Liver (tissue), 3 donors: ENCODE data around the gene WDR59.

Source experiments
- EGR1 ChIP-seq, 2 donors: IDR thresholded peaks; 2 replicates each; pipeline ENCODE4 v1.6.1; 2016 to 2018; ENCODE audit warnings: antibody characterized with exemption in 2 of 2, low read depth in 2 of 2
- FOXA1 ChIP-seq: IDR thresholded peaks from 2 replicates; pipeline ENCODE4 v1.6.1; 2016; ENCODE audit warnings: antibody characterized with exemption
- GABPA ChIP-seq, 2 donors: IDR thresholded peaks in 1 of 2; conservative IDR thresholded peaks in 1 of 2; 2 replicates each; pipeline ENCODE4 v1.6.1; 2016; ENCODE audit warnings: antibody characterized with exemption in 2 of 2, mild to moderate bottlenecking in 1 of 2, moderate library complexity in 1 of 2
- JUND ChIP-seq, 2 donors: IDR thresholded peaks; 2 replicates each; pipeline ENCODE4 v1.6.1; 2016; ENCODE audit warnings: antibody characterized with exemption in 2 of 2
- RAD21 ChIP-seq, 2 donors: IDR thresholded peaks; 2 replicates each; pipeline ENCODE4 v1.6.1; 2016; ENCODE audit warnings: antibody characterized with exemption in 2 of 2, mild to moderate bottlenecking in 2 of 2
- SP1 ChIP-seq: IDR thresholded peaks from 2 replicates; pipeline ENCODE4 v1.6.1; 2018; ENCODE audit warnings: antibody characterized with exemption, mild to moderate bottlenecking
- TAF1 ChIP-seq: conservative IDR thresholded peaks from 2 replicates; pipeline ENCODE4 v1.6.1; 2016; ENCODE audit warnings: antibody characterized with exemption, mild to moderate bottlenecking
- YY1 ChIP-seq: IDR thresholded peaks from 2 replicates; pipeline ENCODE4 v1.6.1; 2016; ENCODE audit warnings: antibody characterized with exemption, mild to moderate bottlenecking
- TF ChIP-seq, protein P1 (sequence below): fragments of 150-350 bp; IDR thresholded peaks from 2 replicates; pipeline ENCODE4 v1.5.1; 2017; ENCODE audit warnings: improper control_type of control experiment, low read depth, low read length; ENCODE audit not compliant: missing input control
- TF ChIP-seq, protein P2 (sequence below): IDR thresholded peaks from 2 replicates; pipeline ENCODE4 v1.6.1; 2016; ENCODE audit warnings: antibody characterized with exemption
- TF ChIP-seq, protein P3 (sequence below): IDR thresholded peaks from 2 replicates; pipeline ENCODE4 v1.6.1; 2016; ENCODE audit warnings: antibody characterized with exemption, mild to moderate bottlenecking
- TF ChIP-seq, protein P4 (sequence below): IDR thresholded peaks from 2 replicates; pipeline ENCODE4 v1.6.1; 2016; ENCODE audit warnings: antibody characterized with exemption
- donor health status: healthy.
- donor health status: healthy.

DNA sequence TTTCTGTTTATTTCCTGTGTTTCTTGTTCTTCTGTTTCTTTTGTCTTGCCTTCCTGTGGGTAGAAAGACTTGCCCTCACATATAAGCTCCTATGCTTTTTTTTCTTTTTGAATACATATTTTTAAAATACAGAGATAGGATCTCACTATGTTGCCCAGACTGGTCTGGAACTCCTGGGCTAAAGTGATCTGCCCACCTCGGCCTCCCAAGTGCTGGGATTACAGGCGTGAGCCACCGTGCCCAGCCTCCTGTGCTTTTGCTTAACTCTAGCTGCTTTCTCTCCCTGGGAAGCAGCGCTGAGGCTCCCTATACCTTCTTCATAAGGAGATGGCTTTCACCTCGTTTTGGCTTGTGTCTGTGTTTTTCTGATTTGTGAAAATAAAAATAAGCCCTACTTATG is 116.9 kb downstream of the WDR59 start:
- TF ChIP-seq, protein P1, sequence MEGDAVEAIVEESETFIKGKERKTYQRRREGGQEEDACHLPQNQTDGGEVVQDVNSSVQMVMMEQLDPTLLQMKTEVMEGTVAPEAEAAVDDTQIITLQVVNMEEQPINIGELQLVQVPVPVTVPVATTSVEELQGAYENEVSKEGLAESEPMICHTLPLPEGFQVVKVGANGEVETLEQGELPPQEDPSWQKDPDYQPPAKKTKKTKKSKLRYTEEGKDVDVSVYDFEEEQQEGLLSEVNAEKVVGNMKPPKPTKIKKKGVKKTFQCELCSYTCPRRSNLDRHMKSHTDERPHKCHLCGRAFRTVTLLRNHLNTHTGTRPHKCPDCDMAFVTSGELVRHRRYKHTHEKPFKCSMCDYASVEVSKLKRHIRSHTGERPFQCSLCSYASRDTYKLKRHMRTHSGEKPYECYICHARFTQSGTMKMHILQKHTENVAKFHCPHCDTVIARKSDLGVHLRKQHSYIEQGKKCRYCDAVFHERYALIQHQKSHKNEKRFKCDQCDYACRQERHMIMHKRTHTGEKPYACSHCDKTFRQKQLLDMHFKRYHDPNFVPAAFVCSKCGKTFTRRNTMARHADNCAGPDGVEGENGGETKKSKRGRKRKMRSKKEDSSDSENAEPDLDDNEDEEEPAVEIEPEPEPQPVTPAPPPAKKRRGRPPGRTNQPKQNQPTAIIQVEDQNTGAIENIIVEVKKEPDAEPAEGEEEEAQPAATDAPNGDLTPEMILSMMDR = no peak
- TF ChIP-seq EGR1 (IDR thresholded peaks at IDR 0.05; ENCODE audit: low read depth in 2 of 2) (no peak), GABPA (IDR thresholded peaks at IDR 0.05 in 1 of 2, conservative IDR thresholded peaks at IDR 0.05 in 1 of 2) (no peak), JUND (IDR thresholded peaks at IDR 0.05) (no peak), FOXA1 (no peak), YY1 (no peak), TAF1 (no peak), SP1 (no peak), RAD21 (IDR thresholded peaks at IDR 0.05) (no peak)
- TF ChIP-seq, protein P2, sequence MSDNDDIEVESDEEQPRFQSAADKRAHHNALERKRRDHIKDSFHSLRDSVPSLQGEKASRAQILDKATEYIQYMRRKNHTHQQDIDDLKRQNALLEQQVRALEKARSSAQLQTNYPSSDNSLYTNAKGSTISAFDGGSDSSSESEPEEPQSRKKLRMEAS = no peak
- TF ChIP-seq, protein P3, sequence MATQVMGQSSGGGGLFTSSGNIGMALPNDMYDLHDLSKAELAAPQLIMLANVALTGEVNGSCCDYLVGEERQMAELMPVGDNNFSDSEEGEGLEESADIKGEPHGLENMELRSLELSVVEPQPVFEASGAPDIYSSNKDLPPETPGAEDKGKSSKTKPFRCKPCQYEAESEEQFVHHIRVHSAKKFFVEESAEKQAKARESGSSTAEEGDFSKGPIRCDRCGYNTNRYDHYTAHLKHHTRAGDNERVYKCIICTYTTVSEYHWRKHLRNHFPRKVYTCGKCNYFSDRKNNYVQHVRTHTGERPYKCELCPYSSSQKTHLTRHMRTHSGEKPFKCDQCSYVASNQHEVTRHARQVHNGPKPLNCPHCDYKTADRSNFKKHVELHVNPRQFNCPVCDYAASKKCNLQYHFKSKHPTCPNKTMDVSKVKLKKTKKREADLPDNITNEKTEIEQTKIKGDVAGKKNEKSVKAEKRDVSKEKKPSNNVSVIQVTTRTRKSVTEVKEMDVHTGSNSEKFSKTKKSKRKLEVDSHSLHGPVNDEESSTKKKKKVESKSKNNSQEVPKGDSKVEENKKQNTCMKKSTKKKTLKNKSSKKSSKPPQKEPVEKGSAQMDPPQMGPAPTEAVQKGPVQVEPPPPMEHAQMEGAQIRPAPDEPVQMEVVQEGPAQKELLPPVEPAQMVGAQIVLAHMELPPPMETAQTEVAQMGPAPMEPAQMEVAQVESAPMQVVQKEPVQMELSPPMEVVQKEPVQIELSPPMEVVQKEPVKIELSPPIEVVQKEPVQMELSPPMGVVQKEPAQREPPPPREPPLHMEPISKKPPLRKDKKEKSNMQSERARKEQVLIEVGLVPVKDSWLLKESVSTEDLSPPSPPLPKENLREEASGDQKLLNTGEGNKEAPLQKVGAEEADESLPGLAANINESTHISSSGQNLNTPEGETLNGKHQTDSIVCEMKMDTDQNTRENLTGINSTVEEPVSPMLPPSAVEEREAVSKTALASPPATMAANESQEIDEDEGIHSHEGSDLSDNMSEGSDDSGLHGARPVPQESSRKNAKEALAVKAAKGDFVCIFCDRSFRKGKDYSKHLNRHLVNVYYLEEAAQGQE = no peak
- TF ChIP-seq, protein P4, sequence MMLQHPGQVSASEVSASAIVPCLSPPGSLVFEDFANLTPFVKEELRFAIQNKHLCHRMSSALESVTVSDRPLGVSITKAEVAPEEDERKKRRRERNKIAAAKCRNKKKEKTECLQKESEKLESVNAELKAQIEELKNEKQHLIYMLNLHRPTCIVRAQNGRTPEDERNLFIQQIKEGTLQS = no peak
